ENCODE measurements around the gene MUC6. TPM values are rescaled to one million over a fixed set of nuclear protein-coding genes. Genes with fewer than 3 reads are reported as not detected.

The MUC6 gene
- total and polyA plus RNA-seq, 2 of the 8 experiments (the other 6 are each of a cell fraction or from before 2014, with no cell fraction given): not detected

- TF ChIP-seq, protein P1, sequence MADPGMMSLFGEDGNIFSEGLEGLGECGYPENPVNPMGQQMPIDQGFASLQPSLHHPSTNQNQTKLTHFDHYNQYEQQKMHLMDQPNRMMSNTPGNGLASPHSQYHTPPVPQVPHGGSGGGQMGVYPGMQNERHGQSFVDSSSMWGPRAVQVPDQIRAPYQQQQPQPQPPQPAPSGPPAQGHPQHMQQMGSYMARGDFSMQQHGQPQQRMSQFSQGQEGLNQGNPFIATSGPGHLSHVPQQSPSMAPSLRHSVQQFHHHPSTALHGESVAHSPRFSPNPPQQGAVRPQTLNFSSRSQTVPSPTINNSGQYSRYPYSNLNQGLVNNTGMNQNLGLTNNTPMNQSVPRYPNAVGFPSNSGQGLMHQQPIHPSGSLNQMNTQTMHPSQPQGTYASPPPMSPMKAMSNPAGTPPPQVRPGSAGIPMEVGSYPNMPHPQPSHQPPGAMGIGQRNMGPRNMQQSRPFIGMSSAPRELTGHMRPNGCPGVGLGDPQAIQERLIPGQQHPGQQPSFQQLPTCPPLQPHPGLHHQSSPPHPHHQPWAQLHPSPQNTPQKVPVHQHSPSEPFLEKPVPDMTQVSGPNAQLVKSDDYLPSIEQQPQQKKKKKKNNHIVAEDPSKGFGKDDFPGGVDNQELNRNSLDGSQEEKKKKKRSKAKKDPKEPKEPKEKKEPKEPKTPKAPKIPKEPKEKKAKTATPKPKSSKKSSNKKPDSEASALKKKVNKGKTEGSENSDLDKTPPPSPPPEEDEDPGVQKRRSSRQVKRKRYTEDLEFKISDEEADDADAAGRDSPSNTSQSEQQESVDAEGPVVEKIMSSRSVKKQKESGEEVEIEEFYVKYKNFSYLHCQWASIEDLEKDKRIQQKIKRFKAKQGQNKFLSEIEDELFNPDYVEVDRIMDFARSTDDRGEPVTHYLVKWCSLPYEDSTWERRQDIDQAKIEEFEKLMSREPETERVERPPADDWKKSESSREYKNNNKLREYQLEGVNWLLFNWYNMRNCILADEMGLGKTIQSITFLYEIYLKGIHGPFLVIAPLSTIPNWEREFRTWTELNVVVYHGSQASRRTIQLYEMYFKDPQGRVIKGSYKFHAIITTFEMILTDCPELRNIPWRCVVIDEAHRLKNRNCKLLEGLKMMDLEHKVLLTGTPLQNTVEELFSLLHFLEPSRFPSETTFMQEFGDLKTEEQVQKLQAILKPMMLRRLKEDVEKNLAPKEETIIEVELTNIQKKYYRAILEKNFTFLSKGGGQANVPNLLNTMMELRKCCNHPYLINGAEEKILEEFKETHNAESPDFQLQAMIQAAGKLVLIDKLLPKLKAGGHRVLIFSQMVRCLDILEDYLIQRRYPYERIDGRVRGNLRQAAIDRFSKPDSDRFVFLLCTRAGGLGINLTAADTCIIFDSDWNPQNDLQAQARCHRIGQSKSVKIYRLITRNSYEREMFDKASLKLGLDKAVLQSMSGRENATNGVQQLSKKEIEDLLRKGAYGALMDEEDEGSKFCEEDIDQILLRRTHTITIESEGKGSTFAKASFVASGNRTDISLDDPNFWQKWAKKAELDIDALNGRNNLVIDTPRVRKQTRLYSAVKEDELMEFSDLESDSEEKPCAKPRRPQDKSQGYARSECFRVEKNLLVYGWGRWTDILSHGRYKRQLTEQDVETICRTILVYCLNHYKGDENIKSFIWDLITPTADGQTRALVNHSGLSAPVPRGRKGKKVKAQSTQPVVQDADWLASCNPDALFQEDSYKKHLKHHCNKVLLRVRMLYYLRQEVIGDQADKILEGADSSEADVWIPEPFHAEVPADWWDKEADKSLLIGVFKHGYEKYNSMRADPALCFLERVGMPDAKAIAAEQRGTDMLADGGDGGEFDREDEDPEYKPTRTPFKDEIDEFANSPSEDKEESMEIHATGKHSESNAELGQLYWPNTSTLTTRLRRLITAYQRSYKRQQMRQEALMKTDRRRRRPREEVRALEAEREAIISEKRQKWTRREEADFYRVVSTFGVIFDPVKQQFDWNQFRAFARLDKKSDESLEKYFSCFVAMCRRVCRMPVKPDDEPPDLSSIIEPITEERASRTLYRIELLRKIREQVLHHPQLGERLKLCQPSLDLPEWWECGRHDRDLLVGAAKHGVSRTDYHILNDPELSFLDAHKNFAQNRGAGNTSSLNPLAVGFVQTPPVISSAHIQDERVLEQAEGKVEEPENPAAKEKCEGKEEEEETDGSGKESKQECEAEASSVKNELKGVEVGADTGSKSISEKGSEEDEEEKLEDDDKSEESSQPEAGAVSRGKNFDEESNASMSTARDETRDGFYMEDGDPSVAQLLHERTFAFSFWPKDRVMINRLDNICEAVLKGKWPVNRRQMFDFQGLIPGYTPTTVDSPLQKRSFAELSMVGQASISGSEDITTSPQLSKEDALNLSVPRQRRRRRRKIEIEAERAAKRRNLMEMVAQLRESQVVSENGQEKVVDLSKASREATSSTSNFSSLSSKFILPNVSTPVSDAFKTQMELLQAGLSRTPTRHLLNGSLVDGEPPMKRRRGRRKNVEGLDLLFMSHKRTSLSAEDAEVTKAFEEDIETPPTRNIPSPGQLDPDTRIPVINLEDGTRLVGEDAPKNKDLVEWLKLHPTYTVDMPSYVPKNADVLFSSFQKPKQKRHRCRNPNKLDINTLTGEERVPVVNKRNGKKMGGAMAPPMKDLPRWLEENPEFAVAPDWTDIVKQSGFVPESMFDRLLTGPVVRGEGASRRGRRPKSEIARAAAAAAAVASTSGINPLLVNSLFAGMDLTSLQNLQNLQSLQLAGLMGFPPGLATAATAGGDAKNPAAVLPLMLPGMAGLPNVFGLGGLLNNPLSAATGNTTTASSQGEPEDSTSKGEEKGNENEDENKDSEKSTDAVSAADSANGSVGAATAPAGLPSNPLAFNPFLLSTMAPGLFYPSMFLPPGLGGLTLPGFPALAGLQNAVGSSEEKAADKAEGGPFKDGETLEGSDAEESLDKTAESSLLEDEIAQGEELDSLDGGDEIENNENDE (IDR thresholded peaks at IDR 0.05; ENCODE audit: insufficient replicate concordance, low read length): no peak
Observed at GRCh38 chr11:1032310-1032891, 4.1 kb downstream of the MUC6 start (continued).

Measured in H1 (cell line).